ENCODE data around the gene MACO1.
"Not testable (repeated sequence)": the region's sequence is repeated elsewhere in the genome, so short reads cannot be mapped to it uniquely, and the experiment has no call there.

MACO1 gene

GRCh38 chr1:25458541-25459298 is 28.0 kb downstream of the MACO1 start:
- DNase-seq (ENCODE audit: low spot score), result no peak

GRCh38 chr1:25460020-25460419 is 29.3 kb downstream of the MACO1 start:
- DNase-seq (ENCODE audit: low spot score), result no peak

GRCh38 chr1:25460816-25461215 is 30.1 kb downstream of the MACO1 start:
- not testable (repeated sequence) for DNase-seq (ENCODE audit: low spot score)

- no peak for DNase-seq (ENCODE audit: low spot score)
Observed at GRCh38 chr1:25461849-25462248, 31.2 kb downstream of the MACO1 start.

GRCh38 chr1:25462732-25463131 is 32.0 kb downstream of the MACO1 start:
- no peak for DNase-seq (ENCODE audit: low spot score)

- DNase-seq (ENCODE audit: low spot score), result no peak
Observed at GRCh38 chr1:25467193-25467592, 36.5 kb downstream of the MACO1 start.

- no peak for DNase-seq (ENCODE audit: low spot score)
Observed at GRCh38 chr1:25467616-25468015, 36.9 kb downstream of the MACO1 start.

- no peak for DNase-seq (ENCODE audit: low spot score)
Observed at GRCh38 chr1:25468033-25468432, 37.3 kb downstream of the MACO1 start.

GRCh38 chr1:25469177-25469576 is 38.5 kb downstream of the MACO1 start:
- no peak for DNase-seq (ENCODE audit: low spot score)

GRCh38 chr1:25472471-25472870 is 41.8 kb downstream of the MACO1 start:
- no peak for DNase-seq (ENCODE audit: low spot score)

- no peak for DNase-seq (ENCODE audit: low spot score)
Observed at GRCh38 chr1:25473653-25474225, 43.0 kb downstream of the MACO1 start.

- no peak for DNase-seq (ENCODE audit: low spot score)
Observed at GRCh38 chr1:25474439-25475047, 43.8 kb downstream of the MACO1 start.

GRCh38 chr1:25476186-25477097 is 45.7 kb downstream of the MACO1 start:
- peak; percentile 15 for DNase-seq (ENCODE audit: low spot score)

- DNase-seq (ENCODE audit: low spot score), result no peak
Observed at GRCh38 chr1:25477448-25478034, 46.8 kb downstream of the MACO1 start.

GRCh38 chr1:25478633-25479032 is 47.9 kb downstream of the MACO1 start:
- no peak for DNase-seq (ENCODE audit: low spot score)

- DNase-seq (ENCODE audit: low spot score), result no peak
Observed at GRCh38 chr1:25481625-25482024, 50.9 kb downstream of the MACO1 start.

- no peak for DNase-seq (ENCODE audit: low spot score)
Observed at GRCh38 chr1:25482211-25482610, 51.5 kb downstream of the MACO1 start.

- DNase-seq (ENCODE audit: low spot score), result no peak
Observed at GRCh38 chr1:25484096-25484495, 53.4 kb downstream of the MACO1 start.

- DNase-seq (ENCODE audit: low spot score), result no peak
Observed at GRCh38 chr1:25484533-25484932, 53.8 kb downstream of the MACO1 start.

GRCh38 chr1:25485536-25486411 is 55.1 kb downstream of the MACO1 start:
- no peak for DNase-seq (ENCODE audit: low spot score)

- no peak for DNase-seq (ENCODE audit: low spot score)
Observed at GRCh38 chr1:25486602-25487001, 55.9 kb downstream of the MACO1 start.

Data from activated CD4-positive, alpha-beta T cell treated with anti-CD3 and anti-CD28 coated beads, Interleukin-2, Interleukin-4, amounts not matched to agents 100 ng/mL and 50 ng/mL, durations not matched to agents 16 hours and 8 hours (primary cell).